Measurements from ENCODE around the gene SMYD3.

DNA sequence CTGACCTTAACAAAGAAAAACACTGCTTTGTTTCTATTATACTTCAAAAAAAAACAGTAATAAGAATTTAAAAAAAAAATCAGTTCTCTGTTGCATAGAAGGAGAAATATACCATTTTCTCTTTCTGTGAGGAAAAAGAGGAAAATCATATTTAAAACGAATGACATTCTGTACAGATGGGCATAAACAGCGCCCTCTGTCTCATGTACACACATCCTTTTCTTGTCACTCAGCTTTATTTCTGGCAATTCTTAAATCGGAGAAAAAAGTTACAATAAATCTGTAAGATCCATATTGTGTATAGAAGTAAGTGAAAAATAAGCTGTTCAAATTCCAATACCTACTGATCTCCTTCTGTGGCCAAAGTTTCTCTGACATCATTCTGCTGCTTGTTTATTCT is 245.4 kb downstream of the SMYD3 start:
- TF ChIP-seq CTCF (conservative IDR thresholded peaks at IDR 0.05; ENCODE audit: low read depth, low read length) (no peak; the same call in 1 of the 2 replicates), RAD21 (IDR thresholded peaks at IDR 0.05; ENCODE audit: low read length) (no peak)
